Measurements from ENCODE around the gene TSPAN10. TPM values are rescaled to one million over a fixed set of nuclear protein-coding genes. Genes with fewer than 3 reads are reported as not detected.
A peak's percentile ranks its signal among the peaks of the same experiment; 100 is the strongest.

The TSPAN10 gene
- total and polyA plus RNA-seq, 2 of the 13 experiments (the other 11 are each of a cell fraction or from before 2014, with no cell fraction given) = 0.54 to 0.75 TPM

- TF ChIP-seq AHDC1 (CRISPR knock-in tag; IDR thresholded peaks at IDR 0.05; ENCODE audit: borderline replicate concordance) = no peak
- TF ChIP-seq FOXP4 (CRISPR knock-in tag; IDR thresholded peaks at IDR 0.05) = no peak
- no peak for TF ChIP-seq YEATS2 (CRISPR knock-in tag; IDR thresholded peaks at IDR 0.05; ENCODE audit: borderline replicate concordance)
- TF ChIP-seq ZNF615 (CRISPR knock-in tag; IDR thresholded peaks at IDR 0.05; ENCODE audit: borderline replicate concordance) = 0 out of 2 replicates have a peak, but pooled peaks have one; percentile 75
- no peak for TF ChIP-seq ZEB1 (IDR thresholded peaks at IDR 0.05; ENCODE audit: insufficient replicate concordance, low read depth)
- no peak for TF ChIP-seq CHD4 (IDR thresholded peaks at IDR 0.05; ENCODE audit: borderline replicate concordance, low read length)
- no peak for TF ChIP-seq ZNF143 (CRISPR knock-in tag; IDR thresholded peaks at IDR 0.05)
- no peak for TF ChIP-seq ZNF768 (CRISPR knock-in tag; IDR thresholded peaks at IDR 0.05)
- TF ChIP-seq CEBPB (IDR thresholded peaks at IDR 0.05; ENCODE audit: borderline replicate concordance, low read depth, low read length) = no peak
- TF ChIP-seq TAF15 (IDR thresholded peaks at IDR 0.05; ENCODE audit: low read depth, low read length, poor library complexity, severe bottlenecking) = no peak
- TF ChIP-seq ZFP36L1 (CRISPR knock-in tag; IDR thresholded peaks at IDR 0.05) = no peak
- TF ChIP-seq ZNF773 (CRISPR knock-in tag; IDR thresholded peaks at IDR 0.05; ENCODE audit: borderline replicate concordance) = no peak
- TF ChIP-seq NCOA1 (CRISPR knock-in tag; IDR thresholded peaks at IDR 0.05) = no peak
- TF ChIP-seq ARID3A (IDR thresholded peaks at IDR 0.05; ENCODE audit: low read depth, low read length) = no peak
- TF ChIP-seq USF2 (IDR thresholded peaks at IDR 0.05; ENCODE audit: low read depth, low read length) = no peak
- TF ChIP-seq USF2 (CRISPR knock-in tag; IDR thresholded peaks at IDR 0.05; ENCODE audit: borderline replicate concordance) = no peak
Measured at GRCh38 chr17:81666092-81666341, 29.0 kb downstream of the TSPAN10 start (continued).

Data from HepG2 (cell line).